GM23338 (cell line): Measurements from ENCODE around the gene SETDB2. TPM values are rescaled to one million over a fixed set of nuclear protein-coding genes. Genes with fewer than 3 reads are reported as not detected.
A peak's percentile ranks its signal among the peaks of the same experiment; 100 is the strongest.

Experiments used
- ATAC-seq: fragments of 200-7000 bp; cut with Tn5 transposase; 3 replicates; pipeline ENCODE4 v1.9.1; 2020
- DNase-seq: peaks from one replicate; pipeline ENCODE4 v3.0.0-alpha.2; 2015; ENCODE audit warnings: low spot score
- H2AFZ ChIP-seq: fragments of 200-600 bp; sonication (generic); 2 replicates; pipeline ENCODE4 v1.8.0; 2016; ENCODE audit warnings: antibody characterized with exemption, mild to moderate bottlenecking, moderate library complexity
- H3F3A ChIP-seq: fragments of 200-600 bp; sonication (generic); replicated peaks from 2 replicates; pipeline ENCODE4 v1.8.0; 2017; ENCODE audit warnings: antibody characterized with exemption, mixed run types, low read depth
- H3K27ac ChIP-seq: fragments of 200-600 bp; sonication (generic); 2 replicates; pipeline ENCODE4 v1.6.1; 2016; ENCODE audit warnings: low read depth
- H3K27me3 ChIP-seq: fragments of 200-600 bp; sonication (generic); 2 replicates; pipeline ENCODE4 v1.8.0; 2016; ENCODE audit warnings: mild to moderate bottlenecking, mixed run types, moderate library complexity; ENCODE audit not compliant: insufficient read depth
- H3K36me3 ChIP-seq: fragments of 200-600 bp; sonication (generic); 2 replicates; pipeline ENCODE4 v1.8.0; 2016; ENCODE audit warnings: mild to moderate bottlenecking; ENCODE audit not compliant: insufficient read depth
- H3K4me1 ChIP-seq: fragments of 200-600 bp; sonication (generic); 2 replicates; pipeline ENCODE4 v1.8.0; 2016; ENCODE audit warnings: mild to moderate bottlenecking, moderate library complexity; ENCODE audit not compliant: insufficient read depth
- H3K4me2 ChIP-seq: fragments of 200-600 bp; sonication (generic); 2 replicates; pipeline ENCODE4 v1.7.1; 2017; ENCODE audit warnings: mixed run types
- H3K4me3 ChIP-seq: fragments of 200-600 bp; sonication (generic); 2 replicates; pipeline ENCODE4 v1.6.1; 2016; ENCODE audit warnings: mixed run types
- H3K79me2 ChIP-seq: fragments of 200-600 bp; sonication (generic); replicated peaks from 2 replicates; pipeline ENCODE4 v1.8.0; 2017; ENCODE audit warnings: mild to moderate bottlenecking; ENCODE audit not compliant: insufficient read depth
- H3K9me2 ChIP-seq: fragments of 200-600 bp; sonication (generic); 2 replicates; pipeline ENCODE4 v1.8.0; 2017; ENCODE audit not compliant: insufficient read depth
- H4K20me1 ChIP-seq: fragments of 200-600 bp; sonication (generic); replicated peaks from 2 replicates; pipeline ENCODE4 v1.8.0; 2017; ENCODE audit warnings: mild to moderate bottlenecking; ENCODE audit not compliant: insufficient read depth
- H3K27ac Mint-ChIP-seq: 2 replicates; pipeline ENCODE4 v1.8.0; 2020; ENCODE audit warnings: inconsistent platforms, mild to moderate bottlenecking, moderate library complexity, mixed read lengths
- H3K27me3 Mint-ChIP-seq: 3 replicates; pipeline ENCODE4 v1.8.0; 2022; ENCODE audit warnings: low read depth, mild to moderate bottlenecking, moderate library complexity, mixed read lengths, inconsistent platforms; ENCODE audit not compliant: insufficient read depth, poor library complexity
- H3K36me3 Mint-ChIP-seq: 3 replicates; pipeline ENCODE4 v1.8.0; 2021; ENCODE audit warnings: low read depth, mild to moderate bottlenecking, inconsistent platforms, moderate library complexity, mixed read lengths
- H3K4me1 Mint-ChIP-seq: 3 replicates; pipeline ENCODE4 v1.8.0; 2020; ENCODE audit warnings: mild to moderate bottlenecking, inconsistent platforms, mixed read lengths
- H3K4me3 Mint-ChIP-seq: 3 replicates; pipeline ENCODE4 v1.8.0; 2021; ENCODE audit warnings: moderate library complexity, mild to moderate bottlenecking, inconsistent platforms, mixed read lengths
- H3K9me3 Mint-ChIP-seq: 3 replicates; pipeline ENCODE4 v1.8.0; 2020; ENCODE audit warnings: moderate library complexity, mild to moderate bottlenecking, inconsistent platforms, mixed read lengths
- CREB1 ChIP-seq: fragments of 250-450 bp; sonication (Bioruptor Pico); IDR thresholded peaks from 2 replicates; pipeline ENCODE4 v1.5.0; 2020; ENCODE audit warnings: low read depth, mild to moderate bottlenecking, moderate library complexity
- EZH2 ChIP-seq: fragments of 200-600 bp; sonication (generic); IDR thresholded peaks from one replicate; pipeline ENCODE4 v1.8.0; 2017; ENCODE audit warnings: antibody characterized with exemption, mild to moderate bottlenecking, low read depth; ENCODE audit not compliant: unreplicated experiment
- EZH2phosphoT487 ChIP-seq: fragments of 200-600 bp; sonication (generic); IDR thresholded peaks from one replicate; pipeline ENCODE4 v1.8.1; 2018; ENCODE audit warnings: antibody characterized with exemption; ENCODE audit not compliant: unreplicated experiment
- JUNB ChIP-seq: IDR thresholded peaks from one replicate; pipeline ENCODE4 v1.6.1; 2016; ENCODE audit warnings: antibody characterized with exemption; ENCODE audit not compliant: unreplicated experiment
- NANOG ChIP-seq: IDR thresholded peaks from 2 replicates; pipeline ENCODE4 v1.6.1; 2016; ENCODE audit warnings: antibody characterized with exemption, borderline replicate concordance
- POLR2AphosphoS5 ChIP-seq: IDR thresholded peaks from 2 replicates; pipeline ENCODE4 v1.6.1; 2016; ENCODE audit warnings: antibody characterized with exemption, low read depth
- STAT1 ChIP-seq: IDR thresholded peaks from one replicate; pipeline ENCODE4 v1.6.1; 2016; ENCODE audit warnings: antibody characterized with exemption; ENCODE audit not compliant: unreplicated experiment
- ZNF114 ChIP-seq: fragments of 250-450 bp; sonication (Bioruptor Pico); IDR thresholded peaks from 2 replicates; pipeline ENCODE4 v1.5.0; 2020; ENCODE audit warnings: mild to moderate bottlenecking, moderate library complexity
- ZNF331 ChIP-seq: fragments of 250-450 bp; sonication (Bioruptor Pico); IDR thresholded peaks from 2 replicates; pipeline ENCODE4 v1.5.0; 2020; ENCODE audit warnings: low read depth, mild to moderate bottlenecking, moderate library complexity
- ZNF462 ChIP-seq: fragments of 250-450 bp; sonication (Bioruptor Pico); IDR thresholded peaks from 2 replicates; pipeline ENCODE4 v1.5.0; 2020; ENCODE audit warnings: mild to moderate bottlenecking, moderate library complexity
- polyA plus RNA-seq: library from polyadenylated mRNA; unstranded; fragments of >200 nt; fragmentation: Nextera tagmentation; extraction: Ambion mirVana; gene quantifications from 2 replicates; pipeline ENCODE4 v1.2.1, GENCODE V29; 2016
- total RNA-seq: library from RNA; depleted of rRNA; stranded (reverse); fragments of >200 nt; shearing (Covaris generic); gene quantifications from 2 replicates; pipeline ENCODE4 v1.2.3, GENCODE V29; 2014
- TF ChIP-seq, protein P1 (sequence below), 2 experiments: fragments of 200-600 bp in 1 of 2; sonication (generic) in 1 of 2; conservative IDR thresholded peaks; 2 replicates each; pipeline versions ENCODE4 v1.5.1 to v1.6.1; 2016 to 2017; ENCODE audit warnings: antibody characterized with exemption in 2 of 2, low read depth in 2 of 2, mild to moderate bottlenecking in 2 of 2, moderate library complexity in 1 of 2
- TF ChIP-seq, protein P2 (sequence below): IDR thresholded peaks from one replicate; pipeline ENCODE4 v1.6.1; 2018; ENCODE audit warnings: antibody characterized with exemption; ENCODE audit not compliant: unreplicated experiment
- TF ChIP-seq, protein P3 (sequence below): IDR thresholded peaks from 2 replicates; pipeline ENCODE4 v1.6.1; 2016; ENCODE audit warnings: antibody characterized with exemption

The SETDB2 gene
- total and polyA plus RNA-seq, 2 experiments from 2014 or later: 4.6 to 5.8 TPM

DNA sequence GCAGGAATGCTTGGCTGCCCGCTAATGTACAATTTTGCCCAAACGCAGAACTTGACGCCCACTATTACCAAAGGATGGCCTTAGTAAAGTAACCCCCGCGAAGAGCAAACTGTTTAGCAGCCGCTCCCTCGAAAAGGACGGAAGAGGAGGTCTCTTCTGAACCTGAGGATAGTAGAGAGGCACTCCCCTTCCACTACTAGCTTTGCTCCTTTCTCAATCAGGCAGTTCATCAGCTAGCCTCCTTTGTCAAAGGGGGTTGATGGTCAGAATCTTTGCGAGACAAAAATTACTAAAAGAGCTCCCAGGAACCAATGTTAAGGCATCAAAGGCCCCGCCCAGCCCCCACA lies 744 bp upstream of the SETDB2 start:
- peak overlapping the region; percentile 99 for H3K27ac Mint-ChIP-seq
- H3K9me3 Mint-ChIP-seq: no peaks in the 10 kb centered on the region

More for the DNA sequence above, 744 bp upstream of the SETDB2 start:
- Histone ChIP-seq H3K27ac (peak overlapping the region; percentile 91), H3K4me1 (no peaks in the 10 kb centered on the region), H3K27me3 (no peaks in the 10 kb centered on the region), H3K9me2 (no peaks in the 10 kb centered on the region), H3F3A (0 out of 2 replicates have a peak, but pooled peaks cover 3% of the 10 kb centered on the region), H2AFZ (peak overlapping the region; percentile 63), H3K36me3 (no peaks in the 10 kb centered on the region), H3K4me2 (peak overlapping the region; percentile 82), H3K4me3 (peak overlapping the region; percentile 76), H3K79me2 (no peaks in the 10 kb centered on the region; the same call in 1 of the 2 replicates), H4K20me1 (no peaks in the 10 kb centered on the region)
- Mint-ChIP-seq H3K27me3 (peaks cover 6% of the 10 kb centered on the region), H3K36me3 (no peaks in the 10 kb centered on the region), H3K4me1 (peaks cover 8% of the 10 kb centered on the region; the same call in 2 of the 3 replicates), H3K4me3 (peak overlapping the region; percentile 97)
- ATAC-seq: peak; percentile 9
- TF ChIP-seq ZNF462 (CRISPR knock-in tag) (no peak), NANOG (no peak), ZNF114 (CRISPR knock-in tag) (no peak), ZNF331 (CRISPR knock-in tag) (no peak), EZH2phosphoT487 (no peak), EZH2 (no peak), CREB1 (CRISPR knock-in tag) (no peak), STAT1 (no peak), POLR2AphosphoS5 (no peak), JUNB (no peak)
- TF ChIP-seq, protein P1, sequence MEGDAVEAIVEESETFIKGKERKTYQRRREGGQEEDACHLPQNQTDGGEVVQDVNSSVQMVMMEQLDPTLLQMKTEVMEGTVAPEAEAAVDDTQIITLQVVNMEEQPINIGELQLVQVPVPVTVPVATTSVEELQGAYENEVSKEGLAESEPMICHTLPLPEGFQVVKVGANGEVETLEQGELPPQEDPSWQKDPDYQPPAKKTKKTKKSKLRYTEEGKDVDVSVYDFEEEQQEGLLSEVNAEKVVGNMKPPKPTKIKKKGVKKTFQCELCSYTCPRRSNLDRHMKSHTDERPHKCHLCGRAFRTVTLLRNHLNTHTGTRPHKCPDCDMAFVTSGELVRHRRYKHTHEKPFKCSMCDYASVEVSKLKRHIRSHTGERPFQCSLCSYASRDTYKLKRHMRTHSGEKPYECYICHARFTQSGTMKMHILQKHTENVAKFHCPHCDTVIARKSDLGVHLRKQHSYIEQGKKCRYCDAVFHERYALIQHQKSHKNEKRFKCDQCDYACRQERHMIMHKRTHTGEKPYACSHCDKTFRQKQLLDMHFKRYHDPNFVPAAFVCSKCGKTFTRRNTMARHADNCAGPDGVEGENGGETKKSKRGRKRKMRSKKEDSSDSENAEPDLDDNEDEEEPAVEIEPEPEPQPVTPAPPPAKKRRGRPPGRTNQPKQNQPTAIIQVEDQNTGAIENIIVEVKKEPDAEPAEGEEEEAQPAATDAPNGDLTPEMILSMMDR (conservative IDR thresholded peaks at IDR 0.05; ENCODE audit: low read depth in 2 of 2): no peak
- TF ChIP-seq, protein P2, sequence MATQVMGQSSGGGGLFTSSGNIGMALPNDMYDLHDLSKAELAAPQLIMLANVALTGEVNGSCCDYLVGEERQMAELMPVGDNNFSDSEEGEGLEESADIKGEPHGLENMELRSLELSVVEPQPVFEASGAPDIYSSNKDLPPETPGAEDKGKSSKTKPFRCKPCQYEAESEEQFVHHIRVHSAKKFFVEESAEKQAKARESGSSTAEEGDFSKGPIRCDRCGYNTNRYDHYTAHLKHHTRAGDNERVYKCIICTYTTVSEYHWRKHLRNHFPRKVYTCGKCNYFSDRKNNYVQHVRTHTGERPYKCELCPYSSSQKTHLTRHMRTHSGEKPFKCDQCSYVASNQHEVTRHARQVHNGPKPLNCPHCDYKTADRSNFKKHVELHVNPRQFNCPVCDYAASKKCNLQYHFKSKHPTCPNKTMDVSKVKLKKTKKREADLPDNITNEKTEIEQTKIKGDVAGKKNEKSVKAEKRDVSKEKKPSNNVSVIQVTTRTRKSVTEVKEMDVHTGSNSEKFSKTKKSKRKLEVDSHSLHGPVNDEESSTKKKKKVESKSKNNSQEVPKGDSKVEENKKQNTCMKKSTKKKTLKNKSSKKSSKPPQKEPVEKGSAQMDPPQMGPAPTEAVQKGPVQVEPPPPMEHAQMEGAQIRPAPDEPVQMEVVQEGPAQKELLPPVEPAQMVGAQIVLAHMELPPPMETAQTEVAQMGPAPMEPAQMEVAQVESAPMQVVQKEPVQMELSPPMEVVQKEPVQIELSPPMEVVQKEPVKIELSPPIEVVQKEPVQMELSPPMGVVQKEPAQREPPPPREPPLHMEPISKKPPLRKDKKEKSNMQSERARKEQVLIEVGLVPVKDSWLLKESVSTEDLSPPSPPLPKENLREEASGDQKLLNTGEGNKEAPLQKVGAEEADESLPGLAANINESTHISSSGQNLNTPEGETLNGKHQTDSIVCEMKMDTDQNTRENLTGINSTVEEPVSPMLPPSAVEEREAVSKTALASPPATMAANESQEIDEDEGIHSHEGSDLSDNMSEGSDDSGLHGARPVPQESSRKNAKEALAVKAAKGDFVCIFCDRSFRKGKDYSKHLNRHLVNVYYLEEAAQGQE: no peak
- TF ChIP-seq, protein P3, sequence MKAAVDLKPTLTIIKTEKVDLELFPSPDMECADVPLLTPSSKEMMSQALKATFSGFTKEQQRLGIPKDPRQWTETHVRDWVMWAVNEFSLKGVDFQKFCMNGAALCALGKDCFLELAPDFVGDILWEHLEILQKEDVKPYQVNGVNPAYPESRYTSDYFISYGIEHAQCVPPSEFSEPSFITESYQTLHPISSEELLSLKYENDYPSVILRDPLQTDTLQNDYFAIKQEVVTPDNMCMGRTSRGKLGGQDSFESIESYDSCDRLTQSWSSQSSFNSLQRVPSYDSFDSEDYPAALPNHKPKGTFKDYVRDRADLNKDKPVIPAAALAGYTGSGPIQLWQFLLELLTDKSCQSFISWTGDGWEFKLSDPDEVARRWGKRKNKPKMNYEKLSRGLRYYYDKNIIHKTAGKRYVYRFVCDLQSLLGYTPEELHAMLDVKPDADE: no peak
- DNase-seq: no peak
